HepG2 (cell line): Measurements from ENCODE around the gene AK3. TPM values are rescaled to one million over a fixed set of nuclear protein-coding genes. Genes with fewer than 3 reads are reported as not detected.
A peak's percentile ranks its signal among the peaks of the same experiment; 100 is the strongest.

Experiments
- ATAC-seq: fragments of 200-7000 bp; cut with Tn5 transposase; 3 replicates; pipeline ENCODE4 v1.9.1; 2020; ENCODE audit warnings: mild to moderate bottlenecking, moderate library complexity
- BruUV-seq: library from RNA; stranded (reverse); fragments of 400-500 nt; replicated peaks from 2 replicates; lab custom pipeline; 2021; lab: Mats Ljungman, UMichigan
- CTCF ChIA-PET: fragments of 300-600 bp; formaldehyde crosslinking; extraction: SDS; loops from one replicate; lab custom pipeline; 2021; ENCODE audit warnings: low total read pairs, inconsistent platforms, low intra/inter-chr PET ratio; lab: Yijun Ruan, JAX
- POLR2A ChIA-PET: fragments of 350-600 bp; sonication (Branson Sonifier 250); formaldehyde crosslinking; loops from one replicate; lab custom pipeline; 2020; ENCODE audit warnings: antibody characterized with exemption, inconsistent platforms; lab: Yijun Ruan, JAX
- DNase-seq: peaks from one replicate; pipeline ENCODE4 v3.0.0-alpha.2; 2015; ENCODE audit warnings: low spot score
- FAIRE-seq: peaks from 3 replicates; lab custom pipeline; 2011; peaks lifted over from hg19 to GRCh38; lab: Jason Lieb, UNC
- H2AFZ ChIP-seq: one replicate; pipeline ENCODE4 v1.6.1; 2011; ENCODE audit warnings: low read length, inconsistent platforms
- H3K27ac ChIP-seq: fragments of 300-600 bp; 3 replicates; pipeline ENCODE4 v1.8.0; 2011; ENCODE audit warnings: mixed run types, mild to moderate bottlenecking, mixed read lengths, low read length, inconsistent platforms; ENCODE audit not compliant: insufficient read depth; ENCODE audit errors: extremely low read length
- H3K27me3 ChIP-seq, 2 experiments: fragments of 200-600 bp in 1 of 2; 2 replicates in 1 of 2; 3 replicates in 1 of 2; pipeline versions ENCODE4 v1.6.0 to v1.8.0; 2011; ENCODE audit warnings: low read length in 2 of 2, mild to moderate bottlenecking in 2 of 2, moderate library complexity in 2 of 2, inconsistent platforms in 1 of 2; ENCODE audit not compliant: insufficient read depth in 2 of 2, control insufficient read depth in 1 of 2
- H3K36me3 ChIP-seq, 2 experiments: fragments of 200-600 bp in 1 of 2; replicated peaks in 1 of 2; 2 replicates in 1 of 2; 3 replicates in 1 of 2; pipeline versions ENCODE4 v1.5.1 to v1.8.0; 2011; ENCODE audit warnings: low read length in 2 of 2, inconsistent platforms in 1 of 2; ENCODE audit not compliant: insufficient read depth in 2 of 2, control insufficient read depth in 1 of 2
- H3K4me1 ChIP-seq: 2 replicates; pipeline ENCODE4 v1.5.1; 2012; ENCODE audit warnings: low read length, inconsistent platforms; ENCODE audit not compliant: insufficient read depth
- H3K4me2 ChIP-seq: 2 replicates; pipeline ENCODE4 v1.6.0; 2011; ENCODE audit warnings: low read depth, low read length, inconsistent platforms
- H3K4me3 ChIP-seq, 3 experiments: fragments of 200-600 bp in 1 of 3; sonication (generic), shearing (Covaris generic) in 1 of 3; replicated peaks in 1 of 3; 2 replicates each; pipeline ENCODE4 v1.5.1; 2011 to 2016; ENCODE audit warnings: low read length in 3 of 3, inconsistent platforms in 2 of 3, low read depth in 2 of 3, mild to moderate bottlenecking in 2 of 3, control low read depth in 1 of 3, mixed read lengths in 1 of 3; ENCODE audit not compliant: insufficient read depth in 1 of 3
- H3K79me2 ChIP-seq: one replicate; pipeline ENCODE4 v1.6.1; 2011; ENCODE audit warnings: low read length, inconsistent platforms; ENCODE audit not compliant: insufficient read depth
- H3K9ac ChIP-seq: 2 replicates; pipeline ENCODE4 v1.6.0; 2011; ENCODE audit warnings: mild to moderate bottlenecking, low read depth, low read length, inconsistent platforms; ENCODE audit not compliant: insufficient read depth
- H3K9me3 ChIP-seq: 2 replicates; pipeline ENCODE4 v1.5.1; 2012; ENCODE audit warnings: mild to moderate bottlenecking, low read length
- H4K20me1 ChIP-seq: 2 replicates; pipeline ENCODE4 v1.6.0; 2011; ENCODE audit warnings: inconsistent platforms, mild to moderate bottlenecking, low read length, moderate library complexity; ENCODE audit not compliant: insufficient read depth
- AGO2 ChIP-seq: fragments of 200-400 bp; formaldehyde crosslinking; optimal IDR thresholded peaks from 2 replicates; pipeline ENCODE3; 2017; ENCODE audit warnings: mild to moderate bottlenecking, low read depth, low read length, moderate library complexity
- FOSL2 ChIP-seq: sonication (generic); formaldehyde crosslinking; IDR thresholded peaks from 2 replicates; pipeline ENCODE4 v1.4.0; 2020; ENCODE audit warnings: missing genetic modification reagents
- FOXP4 ChIP-seq: sonication (generic); formaldehyde crosslinking; IDR thresholded peaks from 2 replicates; pipeline ENCODE4 v1.4.0; 2020; ENCODE audit warnings: missing genetic modification reagents
- HMGXB4 ChIP-seq, 2 experiments: sonication (generic) in 1 of 2; formaldehyde crosslinking in 1 of 2; IDR thresholded peaks; 2 replicates each; pipeline versions ENCODE4 v1.4.0 to v1.6.1; 2018 to 2020; ENCODE audit warnings: missing genetic modification reagents in 2 of 2, borderline replicate concordance in 1 of 2, low read depth in 1 of 2, mild to moderate bottlenecking in 1 of 2, missing biosample characterization in 1 of 2
- NR2F2 ChIP-seq: IDR thresholded peaks from 2 replicates; pipeline ENCODE4 v1.6.1; 2012; ENCODE audit warnings: low read depth, inconsistent platforms, borderline replicate concordance
- RBM22 ChIP-seq: fragments of 200-400 bp; formaldehyde crosslinking; optimal IDR thresholded peaks from 2 replicates; pipeline ENCODE3; 2017; ENCODE audit warnings: mild to moderate bottlenecking, low read length, moderate library complexity
- RFXAP ChIP-seq: sonication (generic); formaldehyde crosslinking; IDR thresholded peaks from 2 replicates; pipeline ENCODE4 v1.4.0; 2020; ENCODE audit warnings: missing genetic modification reagents, borderline replicate concordance
- TEAD2 ChIP-seq: sonication (generic); formaldehyde crosslinking; IDR thresholded peaks from 2 replicates; pipeline ENCODE4 v1.9.0; 2021; ENCODE audit warnings: missing genetic modification reagents
- ZNF124 ChIP-seq: sonication (generic); formaldehyde crosslinking; IDR thresholded peaks from 2 replicates; pipeline ENCODE4 v1.4.0; 2020; ENCODE audit warnings: missing genetic modification reagents
- ZNF292 ChIP-seq: sonication (generic); formaldehyde crosslinking; IDR thresholded peaks from 2 replicates; pipeline ENCODE4 v1.8.1; 2022; ENCODE audit warnings: mild to moderate bottlenecking, low read depth, missing genetic modification reagents, borderline replicate concordance
- WGBS: methylation state at CpG from one replicate; pipeline ENCODE4 v1.1.6; 2017; ENCODE audit warnings: low lambda C conversion rate; 5-methylcytosine and 5-hydroxymethylcytosine counted together
- in situ Hi-C: cut with HindIII; loops from 2 replicates; pipeline ENCODE4 v1.10.0; 2017; ENCODE audit warnings: low pct_unique_long_range_greater_than_20kb; ENCODE audit not compliant: extremely low pct_ligation_motif_present
- intact Hi-C: fragments of 100-400 bp; cut with micrococcal nuclease; formaldehyde crosslinking; loops from one replicate; pipeline ENCODE4 v1.10.0; 2022; ENCODE audit not compliant: unreplicated experiment
- polyA plus RNA-seq, 8 experiments: library from polyadenylated mRNA; depleted of rRNA in 3 of 8; stranded (reverse) in 7 of 8; unstranded in 1 of 8; fragments of >200 nt; fragmentation: Illumina TruSeq in 4 of 8; extraction: Trizol in 4 of 8; gene quantifications; 2 replicates each; pipeline versions ENCODE4 v1.2.1 to v1.2.3, GENCODE V29; 2011 to 2016; ENCODE audit warnings: low read depth in 4 of 8, missing spikeins in 1 of 8, mixed read lengths in 1 of 8; ENCODE audit not compliant: insufficient read depth in 1 of 8
- total RNA-seq, 5 experiments: library from RNA; depleted of rRNA; stranded (reverse); fragments of >200 nt; fragmentation: Illumina TruSeq; extraction: Trizol; gene quantifications; 2 replicates each; pipeline ENCODE4 v1.2.3, GENCODE V29; 2016; ENCODE audit warnings: low read depth in 1 of 5
- TF ChIP-seq, protein P1 (sequence below): sonication (generic); formaldehyde crosslinking; IDR thresholded peaks from 2 replicates; pipeline ENCODE4 v1.4.0; 2020; ENCODE audit warnings: mild to moderate bottlenecking, low read depth, missing genetic modification reagents

AK3 gene
- total and polyA plus RNA-seq, 2 of the 13 experiments (the other 11 are each of a cell fraction or from before 2014, with no cell fraction given), result 76.8 to 109 TPM

DNA sequence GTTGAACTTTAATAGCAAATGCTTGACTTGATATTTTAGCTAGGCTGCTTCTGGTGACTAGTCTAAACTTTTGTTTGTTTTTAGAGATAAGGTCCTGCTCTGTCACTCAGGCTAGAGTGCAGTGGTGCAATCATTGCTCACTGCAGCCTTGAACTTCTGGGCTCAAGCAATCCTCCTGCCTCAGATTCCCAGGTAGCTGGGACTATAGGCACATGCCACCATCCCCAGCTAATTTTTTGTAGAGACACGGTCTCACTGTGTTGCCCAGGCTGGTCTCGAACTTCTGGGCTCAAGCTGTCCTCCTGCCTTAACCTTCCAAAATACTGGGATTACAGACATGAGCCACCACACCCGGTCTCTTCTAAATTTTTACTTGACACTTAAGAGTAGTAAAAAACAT is 40.9 kb downstream of the AK3 start (continued):
- TF ChIP-seq RFXAP (CRISPR knock-in tag) (0 out of 2 replicates have a peak, but pooled peaks have one; percentile 28), RBM22 (peak; percentile 48), NR2F2 (peak; percentile 36; the same call in 1 of the 2 replicates), ZNF292 (CRISPR knock-in tag) (peak; percentile 35; the same call in 1 of the 2 replicates), FOXP4 (CRISPR knock-in tag) (peak; percentile 58), FOSL2 (CRISPR knock-in tag) (peak; percentile 90), HMGXB4 (CRISPR knock-in tag; IDR thresholded peaks at IDR 0.05; ENCODE audit: borderline replicate concordance in 1 of 2, low read depth in 1 of 2) (peak in 1 of 2 experiments; percentile 27; a peak in 1 of 4 replicates)
- TF ChIP-seq, all 625 proteins: peak for 151

- Histone ChIP-seq H3K79me2 (peaks cover 11% of the 10 kb centered on the region), H4K20me1 (peaks cover 3% of the 10 kb centered on the region; the same call in 1 of the 2 replicates), H3K27ac (no peak overlapping the region), H3K4me1 (no peaks in the 10 kb centered on the region), H3K36me3 (peaks cover 2 to 41% of the 10 kb centered on the region in 2 experiments; a peak in 3 of 5 replicates), H2AFZ (no peak overlapping the region), H3K9ac (no peak overlapping the region), H3K4me2 (no peak overlapping the region), H3K27me3 (no peaks in the 10 kb centered on the region), H3K4me3 (no peak overlapping the region), H3K9me3 (no peaks in the 10 kb centered on the region)
- TF ChIP-seq AGO2, result no peak
- TF ChIP-seq ZNF124 (CRISPR knock-in tag), result no peak
- TF ChIP-seq TEAD2 (CRISPR knock-in tag), result no peak
- TF ChIP-seq, protein P1, sequence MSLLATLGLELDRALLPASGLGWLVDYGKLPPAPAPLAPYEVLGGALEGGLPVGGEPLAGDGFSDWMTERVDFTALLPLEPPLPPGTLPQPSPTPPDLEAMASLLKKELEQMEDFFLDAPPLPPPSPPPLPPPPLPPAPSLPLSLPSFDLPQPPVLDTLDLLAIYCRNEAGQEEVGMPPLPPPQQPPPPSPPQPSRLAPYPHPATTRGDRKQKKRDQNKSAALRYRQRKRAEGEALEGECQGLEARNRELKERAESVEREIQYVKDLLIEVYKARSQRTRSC, result no peak
- ChIA-PET CTCF (no interaction called here), POLR2A (interaction anchor here (1.0 kb wide), 1 partner anchor 14 kb away, joined by 3 read pairs; no protein-coding TSS in a partner anchor)
- DNase-seq (no peak), ATAC-seq (no peak), FAIRE-seq (no peak)
- WGBS, result 96% methylated on average over 3 of the region's 3 CpGs
- intact Hi-C loops (no loop called here), in situ Hi-C loops (no loop called here)
- BruUV-seq, result no TSS peak
Observed at GRCh38 chr9:4691795-4692194, 49.2 kb downstream of the AK3 start.
